ENCODE results near the gene EEA1.

Gene EEA1

GRCh38 chr12:92747151-92747550, 181.9 kb downstream of the EEA1 start:
- no peak for TF ChIP-seq ZNF274 (IDR thresholded peaks at IDR 0.05; ENCODE audit: low read depth, low read length)
- no peak overlapping the region for H3K4me3 ChIP-seq (ENCODE audit: low read length)

GRCh38 chr12:92745856-92746550, 183.1 kb downstream of the EEA1 start:
- H3K4me3 ChIP-seq (ENCODE audit: low read length), result no peak overlapping the region
- TF ChIP-seq ZNF274 (IDR thresholded peaks at IDR 0.05; ENCODE audit: low read depth, low read length), result no peak

- TF ChIP-seq ZNF274 (IDR thresholded peaks at IDR 0.05; ENCODE audit: low read depth, low read length), result no peak
Measured at GRCh38 chr12:92743026-92743425, 186.1 kb downstream of the EEA1 start.

GRCh38 chr12:92740411-92740810, 188.7 kb downstream of the EEA1 start:
- no peak for TF ChIP-seq ZNF274 (IDR thresholded peaks at IDR 0.05; ENCODE audit: low read depth, low read length)
- no peak overlapping the region for H3K4me3 ChIP-seq (ENCODE audit: low read length)

More at GRCh38 chr12:92743026-92743425, 186.1 kb downstream of the EEA1 start:
- H3K4me3 ChIP-seq (ENCODE audit: low read length), result no peak overlapping the region

- H3K4me3 ChIP-seq (ENCODE audit: low read length), result no peak overlapping the region
- TF ChIP-seq ZNF274 (IDR thresholded peaks at IDR 0.05; ENCODE audit: low read depth, low read length), result no peak
Measured at GRCh38 chr12:92739113-92739512, 190.0 kb downstream of the EEA1 start.

GRCh38 chr12:92737855-92738850, 190.9 kb downstream of the EEA1 start:
- no peak overlapping the region for H3K4me3 ChIP-seq (ENCODE audit: low read length)
- no peak for TF ChIP-seq ZNF274 (IDR thresholded peaks at IDR 0.05; ENCODE audit: low read depth, low read length)

- H3K4me3 ChIP-seq (ENCODE audit: low read length), result no peak overlapping the region
- TF ChIP-seq ZNF274 (IDR thresholded peaks at IDR 0.05; ENCODE audit: low read depth, low read length), result no peak
Measured at GRCh38 chr12:92736605-92737004, 192.5 kb downstream of the EEA1 start.

- H3K4me3 ChIP-seq (ENCODE audit: low read length), result no peak overlapping the region
- TF ChIP-seq ZNF274 (IDR thresholded peaks at IDR 0.05; ENCODE audit: low read depth, low read length), result no peak
Measured at GRCh38 chr12:92735131-92735721, 193.9 kb downstream of the EEA1 start.

- H3K4me3 ChIP-seq (ENCODE audit: low read length), result no peak overlapping the region
- no peak for TF ChIP-seq ZNF274 (IDR thresholded peaks at IDR 0.05; ENCODE audit: low read depth, low read length)
Measured at GRCh38 chr12:92733661-92734060, 195.4 kb downstream of the EEA1 start.

GRCh38 chr12:92733181-92733580, 195.9 kb downstream of the EEA1 start:
- H3K4me3 ChIP-seq (ENCODE audit: low read length), result no peak overlapping the region
- TF ChIP-seq ZNF274 (IDR thresholded peaks at IDR 0.05; ENCODE audit: low read depth, low read length), result no peak

GRCh38 chr12:92732716-92733115, 196.4 kb downstream of the EEA1 start:
- TF ChIP-seq ZNF274 (IDR thresholded peaks at IDR 0.05; ENCODE audit: low read depth, low read length), result no peak
- H3K4me3 ChIP-seq (ENCODE audit: low read length), result no peak overlapping the region

- no peak overlapping the region for H3K4me3 ChIP-seq (ENCODE audit: low read length)
- TF ChIP-seq ZNF274 (IDR thresholded peaks at IDR 0.05; ENCODE audit: low read depth, low read length), result no peak
Measured at GRCh38 chr12:92732216-92732615, 196.9 kb downstream of the EEA1 start.

GRCh38 chr12:92730758-92731157, 198.3 kb downstream of the EEA1 start:
- H3K4me3 ChIP-seq (ENCODE audit: low read length), result no peak overlapping the region
- no peak for TF ChIP-seq ZNF274 (IDR thresholded peaks at IDR 0.05; ENCODE audit: low read depth, low read length)

- no peak for TF ChIP-seq ZNF274 (IDR thresholded peaks at IDR 0.05; ENCODE audit: low read depth, low read length)
- no peak overlapping the region for H3K4me3 ChIP-seq (ENCODE audit: low read length)
Measured at GRCh38 chr12:92729773-92730305, 199.3 kb downstream of the EEA1 start.

Measured in GM08714 (cell line).